Frontal cortex (tissue), 4 donors: ENCODE measurements around the gene LRBA. TPM values are rescaled to one million over a fixed set of nuclear protein-coding genes. Genes with fewer than 3 reads are reported as not detected.

Experiments
- DNase-seq, 2 donors: peaks; one replicate each; pipeline ENCODE4 v3.0.0; 2012; ENCODE audit warnings: low spot score in 2 of 2
- FAIRE-seq: peaks from 2 replicates; lab custom pipeline; 2012; peaks lifted over from hg19 to GRCh38; lab: Jason Lieb, UNC
- total RNA-seq: library from RNA; depleted of rRNA; stranded (reverse); fragments of >200 nt; gene quantifications from one replicate; pipeline ENCODE4 v1.2.3, GENCODE V29; 2014
- donor health status: control.
- donor health status: control.
- donor health status: control.

The LRBA gene
- total RNA-seq, 1 donor from 2014 or later: 23.2 TPM

DNA sequence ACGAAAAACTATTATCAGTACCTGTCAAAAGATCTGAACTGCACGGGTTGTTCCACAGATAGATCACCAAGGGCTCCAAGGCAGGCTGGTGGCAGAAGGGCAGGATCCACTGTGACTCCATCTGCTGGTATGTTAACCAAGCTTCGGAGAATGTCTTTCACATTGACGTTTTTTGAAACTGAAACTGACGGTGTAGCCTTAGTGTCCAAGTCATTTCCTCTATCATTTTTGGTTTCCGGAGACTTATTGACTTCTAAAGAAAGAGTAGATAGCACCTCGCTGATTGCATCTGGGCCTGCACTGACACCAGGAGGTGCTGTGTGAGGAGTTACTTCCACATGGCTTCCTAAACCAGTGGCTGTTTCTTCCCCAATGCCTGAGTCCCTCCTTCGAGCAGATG lies 186.9 kb downstream of the LRBA start:
- FAIRE-seq (no peak), DNase-seq (no peak)

- no peak for FAIRE-seq
- no peak for DNase-seq
Observed at GRCh38 chr4:150827226-150827625, 187.9 kb downstream of the LRBA start.

DNA sequence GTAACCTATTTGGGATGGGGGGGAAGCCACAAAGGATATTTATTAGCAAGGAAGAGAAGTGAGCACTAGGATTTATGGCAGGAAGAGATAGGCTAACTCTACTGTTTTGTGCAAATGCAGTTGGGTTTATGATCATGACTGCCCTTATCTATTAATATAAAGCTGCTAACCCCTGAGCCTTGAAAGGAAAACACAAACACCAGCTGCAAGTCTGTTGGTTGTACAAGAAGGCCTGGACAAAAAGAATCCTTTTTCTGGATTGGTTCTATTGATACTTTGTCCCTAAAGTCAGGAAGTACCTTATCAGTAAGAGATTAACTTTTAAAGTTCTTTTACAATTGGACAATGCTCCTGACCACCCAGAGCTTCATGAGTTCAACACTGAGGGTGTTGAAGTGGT lies 188.8 kb downstream of the LRBA start:
- DNase-seq: no peak
- FAIRE-seq: no peak

DNA sequence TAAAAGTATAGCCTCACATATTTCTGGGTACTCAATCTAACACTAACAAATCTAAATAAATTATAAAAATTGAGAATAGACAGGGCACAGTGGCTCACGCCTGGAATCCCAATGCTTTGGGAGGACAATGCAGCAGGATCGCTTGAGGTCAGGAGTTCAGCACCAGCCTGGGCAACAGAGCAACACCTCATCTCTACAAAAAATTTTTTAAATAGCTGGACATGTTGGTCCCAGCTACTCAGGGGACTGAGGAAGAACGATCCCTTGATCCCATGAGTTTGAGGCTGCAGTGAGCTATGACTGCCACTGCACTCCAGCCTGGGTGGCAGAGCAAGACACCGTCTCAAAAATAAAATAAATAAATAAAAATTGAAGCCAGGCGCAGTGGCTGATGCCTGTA lies 192.7 kb downstream of the LRBA start:
- DNase-seq (no peak), FAIRE-seq (no peak)

GRCh38 chr4:150821641-150822040 lies 193.4 kb downstream of the LRBA start:
- DNase-seq: no peak
- FAIRE-seq: no peak

DNA sequence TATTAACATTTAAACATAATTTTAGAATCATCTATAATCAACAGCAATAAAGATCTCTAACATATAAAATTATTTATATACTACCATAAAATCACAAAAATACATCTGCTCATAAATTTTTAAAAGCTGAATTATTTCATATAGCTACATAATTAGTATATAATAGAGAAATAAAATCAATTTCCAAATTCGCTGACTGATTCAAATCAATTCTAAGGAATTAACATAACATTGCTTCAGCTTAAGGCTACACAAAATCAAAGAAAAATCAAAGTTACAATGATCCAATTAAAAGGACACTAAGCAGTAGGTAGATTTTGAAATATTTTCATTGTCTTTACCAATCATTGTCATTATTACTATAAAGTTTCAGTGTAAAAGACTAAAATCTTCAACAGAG lies 194.7 kb downstream of the LRBA start:
- no peak for FAIRE-seq
- no peak for DNase-seq

DNA sequence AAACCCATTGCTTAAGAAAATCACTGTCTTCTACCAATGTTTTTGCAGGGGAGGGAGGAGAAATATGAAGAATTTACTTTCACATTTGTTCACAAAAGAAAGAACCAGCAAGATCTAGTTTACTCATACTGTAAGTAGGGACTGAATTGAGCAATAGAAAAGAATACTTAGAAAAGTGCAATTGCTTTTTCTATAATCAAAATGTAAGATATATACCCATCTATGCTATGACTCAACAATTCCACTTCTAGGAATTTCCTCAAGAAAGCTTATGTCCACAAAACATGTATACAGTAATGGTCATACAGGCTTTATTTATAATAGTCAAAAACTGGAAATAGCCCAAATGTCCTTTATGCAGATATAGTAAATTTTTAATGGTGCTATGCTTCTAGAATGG lies 196.4 kb downstream of the LRBA start:
- FAIRE-seq (no peak), DNase-seq (no peak)

DNA sequence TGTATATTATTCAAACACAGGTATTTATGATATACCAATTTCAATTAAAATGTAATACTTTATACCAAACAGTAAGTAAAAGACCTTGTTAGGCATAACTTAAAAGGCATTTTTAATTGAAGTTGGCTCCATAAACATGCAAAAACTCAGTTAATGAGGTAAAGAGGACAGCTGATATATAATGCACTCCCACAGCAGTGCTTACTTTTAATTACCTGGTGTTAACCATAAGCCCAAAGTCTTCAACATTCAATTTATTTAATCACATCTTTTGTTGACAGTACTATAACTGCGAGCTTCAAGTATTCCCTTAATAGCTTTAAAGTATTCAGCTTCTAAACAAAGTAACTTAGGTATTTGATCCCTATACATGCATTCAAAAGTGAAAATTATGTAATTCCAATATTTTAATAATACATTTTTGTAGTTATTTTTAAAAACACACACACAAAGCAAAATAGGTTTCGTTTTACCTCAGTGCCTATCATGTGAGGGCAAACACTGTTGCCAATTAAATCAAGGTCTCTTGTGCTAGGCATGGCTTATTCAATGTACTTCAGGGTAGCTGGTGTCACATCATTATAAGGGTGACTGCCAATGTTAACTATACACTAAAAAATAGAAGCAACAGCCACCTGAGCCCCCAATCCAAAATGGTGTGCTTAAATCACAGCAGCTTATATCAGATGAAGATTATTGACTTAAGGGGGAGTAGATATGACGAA lies 197.1 kb downstream of the LRBA start:
- DNase-seq (no peak), FAIRE-seq (no peak)

DNA sequence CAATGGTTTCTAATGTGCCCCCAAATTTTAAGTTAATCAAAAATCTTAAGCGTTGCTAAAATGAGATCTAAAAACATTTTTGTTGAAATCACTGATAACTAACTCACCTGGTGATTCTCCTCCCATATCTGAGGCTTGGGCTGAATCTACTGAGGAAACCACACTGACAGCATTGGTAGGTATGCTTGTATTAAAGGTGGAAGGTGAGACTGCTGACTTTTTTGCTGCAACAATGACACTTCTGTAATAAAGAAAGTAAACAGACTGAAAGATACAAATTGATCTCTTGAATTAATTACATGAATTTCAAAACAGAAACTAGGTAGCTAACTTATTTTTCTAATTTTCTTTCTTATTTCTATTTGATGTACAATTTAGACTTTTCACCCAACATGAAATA lies 198.1 kb downstream of the LRBA start:
- FAIRE-seq (no peak), DNase-seq (no peak)

- DNase-seq (no peak), FAIRE-seq (no peak)
Observed at GRCh38 chr4:150816491-150816890, 198.6 kb downstream of the LRBA start.

DNA sequence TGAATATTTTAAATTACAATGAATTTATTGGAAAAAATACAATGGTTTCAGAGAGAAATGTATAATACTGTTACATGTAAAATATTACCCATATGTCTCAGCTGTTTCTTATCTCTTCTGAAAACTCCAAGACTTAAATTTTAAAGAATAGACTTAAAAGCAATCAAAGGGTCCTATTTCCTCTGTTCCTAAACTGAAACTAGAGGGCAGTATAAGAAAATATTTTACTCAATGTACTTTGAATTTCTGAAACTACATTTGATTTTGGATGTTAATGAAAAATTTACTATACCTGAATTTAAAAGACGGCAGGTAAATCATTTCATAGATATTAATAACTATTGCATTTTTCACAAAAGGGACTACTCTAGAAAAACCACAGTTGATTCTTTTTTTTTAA lies 200.2 kb downstream of the LRBA start:
- DNase-seq (no peak), FAIRE-seq (peak; percentile 64)

- FAIRE-seq: no peak
- DNase-seq: no peak
Observed at GRCh38 chr4:150805183-150806025, 209.7 kb downstream of the LRBA start.

DNA sequence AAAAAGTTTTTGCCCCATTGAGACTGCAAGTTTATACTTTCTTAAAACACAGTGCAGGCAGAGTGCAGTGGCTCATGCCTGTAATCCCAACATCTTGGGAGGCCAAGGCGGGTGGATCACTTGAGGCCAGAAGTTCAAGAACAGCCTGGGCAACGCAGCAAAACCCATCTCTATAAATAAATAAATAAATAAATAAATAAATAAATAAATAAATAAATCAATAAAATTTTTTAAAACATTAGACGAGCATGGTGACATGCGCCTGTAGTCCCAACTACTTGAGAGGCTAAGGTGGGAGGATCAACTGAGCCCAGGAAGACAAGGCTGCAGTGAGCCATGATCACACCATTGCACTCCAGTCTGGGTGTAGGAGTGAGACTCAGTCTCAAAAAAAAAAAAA lies 213.3 kb downstream of the LRBA start:
- DNase-seq (no peak), FAIRE-seq (no peak)

- no peak for FAIRE-seq
Observed at GRCh38 chr4:150799207-150799606, 215.9 kb downstream of the LRBA start.

DNA sequence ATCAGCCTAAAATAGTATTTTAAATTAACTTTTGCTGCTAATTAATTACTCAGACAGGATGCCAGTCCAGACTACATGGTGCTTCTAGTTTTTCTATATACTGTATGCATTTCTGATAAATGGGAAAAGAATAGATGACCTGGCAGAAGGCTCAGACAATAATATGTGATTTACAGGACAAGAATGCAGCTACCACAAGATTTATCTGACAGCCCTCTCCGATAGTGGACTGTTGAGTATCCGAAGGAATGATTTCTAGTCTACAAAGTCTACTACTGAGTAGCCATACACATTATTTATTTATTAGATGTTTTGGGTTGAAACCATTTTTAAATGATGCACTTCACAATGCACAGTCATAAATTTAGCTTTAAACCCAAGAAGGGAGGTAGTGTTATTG lies 220.4 kb downstream of the LRBA start:
- DNase-seq: no peak
- no peak for FAIRE-seq

More at GRCh38 chr4:150799207-150799606, 215.9 kb downstream of the LRBA start:
- DNase-seq: no peak

GRCh38 chr4:150789864-150790263 lies 225.2 kb downstream of the LRBA start:
- FAIRE-seq (no peak), DNase-seq (no peak)

GRCh38 chr4:150784939-150785338 lies 230.1 kb downstream of the LRBA start:
- DNase-seq: no peak
- FAIRE-seq: no peak

DNA sequence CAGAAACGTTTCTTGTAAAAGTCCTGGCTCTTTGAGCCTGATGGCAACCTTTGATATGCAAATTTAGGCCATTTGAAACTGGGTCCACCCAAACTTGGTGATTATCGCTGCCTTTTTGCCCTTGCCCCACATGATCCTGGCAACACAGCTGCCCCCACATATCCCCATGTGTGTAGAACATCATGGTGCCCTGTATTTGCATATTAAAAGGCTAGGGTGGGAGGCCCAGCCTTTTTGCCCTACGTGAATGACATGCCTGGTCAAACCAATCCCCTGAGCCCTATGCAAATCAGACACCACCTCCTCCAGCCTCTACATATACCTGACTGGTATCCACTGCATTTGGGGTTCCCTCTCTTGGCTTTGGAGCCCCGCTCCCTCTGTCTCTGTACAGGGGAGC lies 230.8 kb downstream of the LRBA start:
- FAIRE-seq: no peak

GRCh38 chr4:150782921-150783320 lies 232.2 kb downstream of the LRBA start:
- DNase-seq: no peak
- FAIRE-seq: no peak

More for the DNA sequence above, 230.8 kb downstream of the LRBA start:
- no peak for DNase-seq

DNA sequence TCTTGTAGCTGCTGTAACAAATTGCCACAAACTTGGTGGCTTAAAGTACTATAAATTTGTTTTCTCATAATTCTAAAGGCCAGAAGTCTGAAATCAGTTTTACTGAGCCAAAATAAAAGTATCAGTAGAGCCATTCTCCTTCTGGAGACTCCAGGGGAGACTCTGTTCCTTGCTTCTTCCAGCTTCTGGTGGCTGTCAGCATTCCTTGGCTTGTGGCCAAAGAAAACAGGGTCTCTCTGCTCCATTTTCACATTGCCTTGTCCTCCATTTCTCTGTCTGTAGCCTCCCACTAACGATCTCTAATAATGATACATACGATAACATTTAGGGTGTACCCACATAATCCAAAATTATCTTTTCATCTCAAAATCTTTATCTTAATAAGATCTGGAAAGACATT lies 232.8 kb downstream of the LRBA start:
- DNase-seq: no peak
- no peak for FAIRE-seq

- FAIRE-seq (no peak), DNase-seq (no peak)
Observed at GRCh38 chr4:150781191-150781590, 233.9 kb downstream of the LRBA start.
